K562 (cell line): ENCODE data around the gene ZSCAN21. TPM values are rescaled to one million over a fixed set of nuclear protein-coding genes. Genes with fewer than 3 reads are reported as not detected.

Source experiments
- ATAC-seq: fragments of 200-7000 bp; cut with Tn5 transposase; 3 replicates; pipeline ENCODE4 v1.9.1; 2020; ENCODE audit warnings: moderate library complexity
- BruUV-seq: library from RNA; stranded (reverse); fragments of 400-500 nt; replicated peaks from 2 replicates; lab custom pipeline; 2021; lab: Mats Ljungman, UMichigan
- CTCF ChIA-PET: fragments of 300-600 bp; formaldehyde crosslinking; extraction: SDS; loops from one replicate; lab custom pipeline; 2021; ENCODE audit warnings: low intra/inter-chr PET ratio; lab: Yijun Ruan, JAX
- POLR2A ChIA-PET: fragments of 300-600, 350-650 bp; sonication (Branson Sonifier 250); formaldehyde crosslinking; extraction: SDS; loops from one replicate; lab custom pipeline; 2021; ENCODE audit warnings: antibody characterized with exemption, inconsistent platforms; lab: Yijun Ruan, JAX
- DNase-seq, 4 experiments: peaks; one replicate each; pipeline versions ENCODE4 v3.0.0 to v3.0.0-alpha.2; 2011 to 2018; ENCODE audit warnings: low spot score in 3 of 4, mixed read lengths in 3 of 4; ENCODE audit errors: extremely low read depth in 1 of 4
- FAIRE-seq: peaks from 2 replicates; lab custom pipeline; 2011; peaks lifted over from hg19 to GRCh38; lab: Jason Lieb, UNC
- H2AFZ ChIP-seq: 2 replicates; pipeline ENCODE4 v1.6.0; 2011; ENCODE audit warnings: low read depth, low read length, control low read depth, inconsistent platforms
- H3K27ac ChIP-seq: fragments of 200-600 bp; 3 replicates; pipeline ENCODE4 v1.8.0; 2011; ENCODE audit warnings: low read depth, mild to moderate bottlenecking, control low read depth, inconsistent platforms, low read length, moderate library complexity, mixed read lengths; ENCODE audit errors: extremely low read depth
- H3K27me3 ChIP-seq, 2 experiments: fragments of 300-600 bp in 1 of 2; 2 replicates in 1 of 2; 3 replicates in 1 of 2; pipeline versions ENCODE4 v1.6.0 to v1.8.0; 2011; ENCODE audit warnings: inconsistent platforms in 2 of 2, low read length in 2 of 2, mild to moderate bottlenecking in 1 of 2, mixed read lengths in 1 of 2, moderate library complexity in 1 of 2; ENCODE audit not compliant: control insufficient read depth in 2 of 2, insufficient read depth in 2 of 2
- H3K36me3 ChIP-seq: fragments of 300-600 bp; 3 replicates; pipeline ENCODE4 v1.8.0; 2011; ENCODE audit warnings: mild to moderate bottlenecking, low read length, inconsistent platforms; ENCODE audit not compliant: control insufficient read depth, insufficient read depth
- H3K4me1 ChIP-seq, 2 experiments: fragments of 200-600 bp in 1 of 2; replicated peaks in 1 of 2; 2 replicates in 1 of 2; 3 replicates in 1 of 2; pipeline versions ENCODE4 v1.5.1 to v1.8.0; 2011; ENCODE audit warnings: inconsistent platforms in 2 of 2, low read length in 2 of 2, mild to moderate bottlenecking in 1 of 2, mixed read lengths in 1 of 2, moderate library complexity in 1 of 2; ENCODE audit not compliant: control insufficient read depth in 2 of 2, insufficient read depth in 2 of 2
- H3K4me2 ChIP-seq: 2 replicates; pipeline ENCODE4 v1.6.1; 2011; ENCODE audit warnings: low read length, control low read depth, inconsistent platforms, mixed read lengths; ENCODE audit not compliant: insufficient read depth
- H3K4me3 ChIP-seq: fragments of 200-600 bp; sonication (generic), shearing (Covaris generic); 2 replicates; pipeline ENCODE4 v1.5.1; 2016; ENCODE audit warnings: control low read depth, inconsistent platforms
- H3K79me2 ChIP-seq: fragments of 200-600 bp; 3 replicates; pipeline ENCODE4 v1.8.0; 2011; ENCODE audit warnings: low read length, inconsistent platforms; ENCODE audit not compliant: control insufficient read depth, insufficient read depth
- H3K9ac ChIP-seq, 2 experiments: 2 replicates each; pipeline versions ENCODE4 v1.6.0 to v1.6.1; 2011; ENCODE audit warnings: low read depth in 2 of 2, low read length in 2 of 2, control low read depth in 1 of 2, inconsistent platforms in 1 of 2, mild to moderate bottlenecking in 1 of 2, mixed read lengths in 1 of 2; ENCODE audit not compliant: insufficient read depth in 1 of 2
- H3K9me1 ChIP-seq: one replicate; pipeline ENCODE4 v1.6.0; 2011; ENCODE audit warnings: inconsistent platforms, mild to moderate bottlenecking, low read length, moderate library complexity; ENCODE audit not compliant: control insufficient read depth, insufficient read depth
- H3K9me3 ChIP-seq: replicated peaks from 2 replicates; pipeline ENCODE4 v1.5.1; 2011; ENCODE audit warnings: low read depth, low read length, inconsistent platforms; ENCODE audit not compliant: control insufficient read depth, insufficient read depth
- H4K20me1 ChIP-seq: replicated peaks from 2 replicates; pipeline ENCODE4 v1.6.1; 2011; ENCODE audit warnings: low read length, inconsistent platforms, mixed read lengths; ENCODE audit not compliant: control insufficient read depth, insufficient read depth
- COPS2 ChIP-seq: fragments of 450-650 bp; conservative IDR thresholded peaks from 2 replicates; pipeline ENCODE4 v1.6.1; 2016; ENCODE audit warnings: mild to moderate bottlenecking, moderate library complexity
- MAZ ChIP-seq, 2 experiments: fragments of 450-650 bp in 1 of 2; sonication (generic) in 1 of 2; formaldehyde crosslinking; IDR thresholded peaks in 1 of 2; conservative IDR thresholded peaks in 1 of 2; 2 replicates each; pipeline versions ENCODE4 v1.4.0 to v1.5.0; 2020; ENCODE audit warnings: mild to moderate bottlenecking in 1 of 2, missing genetic modification reagents in 1 of 2
- NRF1 ChIP-seq, 2 experiments: fragments of 450-650 bp; IDR thresholded peaks in 1 of 2; conservative IDR thresholded peaks in 1 of 2; 2 replicates each; pipeline ENCODE4 v1.6.1; 2014; ENCODE audit warnings: mild to moderate bottlenecking in 2 of 2
- TRIM24 ChIP-seq, 2 experiments: fragments of 450-650 bp; IDR thresholded peaks; 2 replicates each; pipeline ENCODE4 v1.6.1; 2016
- ZNF212 ChIP-seq: fragments of 450-650 bp; formaldehyde crosslinking; IDR thresholded peaks from 2 replicates; pipeline ENCODE4 v1.4.0; 2020; ENCODE audit warnings: mild to moderate bottlenecking
- WGBS: fragments of 100-300 bp; shearing (Covaris generic); methylation state at CpG from one replicate; pipeline ENCODE4 v1.1.6; 2016; ENCODE audit warnings: low coverage, mixed read lengths; ENCODE audit not compliant: insufficient coverage; ENCODE audit errors: missing lambda C conversion rate; 5-methylcytosine and 5-hydroxymethylcytosine counted together
- in situ Hi-C: fragments of 300-500 bp; cut with MboI; formaldehyde crosslinking; loops from 4 replicates; pipeline ENCODE4 v1.15.0; 2018; ENCODE audit warnings: inconsistent platforms, mixed read lengths
- intact Hi-C: fragments of 100-400 bp; cut with micrococcal nuclease; formaldehyde crosslinking; loops from 2 replicates; pipeline ENCODE4 v1.14.2; 2022
- polyA plus RNA-seq, 8 experiments: library from polyadenylated mRNA; depleted of rRNA in 4 of 8; stranded (reverse) in 5 of 8; unstranded in 3 of 8; fragments of >200 nt; fragmentation: Nextera tagmentation in 2 of 8; fragmentation: Illumina TruSeq in 1 of 8; extraction: Ambion mirVana in 2 of 8; extraction: Trizol in 1 of 8; gene quantifications; 2 replicates each; pipeline versions ENCODE4 v1.2.1 to v1.2.3, GENCODE V29; 2011 to 2014; ENCODE audit warnings: inconsistent platforms in 1 of 8, missing spikeins in 1 of 8
- total RNA-seq, 7 experiments: library from RNA; depleted of rRNA in 6 of 7; stranded (reverse); fragments of >200 nt in 6 of 7; fragmentation: Illumina TruSeq in 2 of 7; extraction: Trizol in 2 of 7; gene quantifications; 2 replicates each; pipeline versions ENCODE4 v1.2.1 to v1.2.3, GENCODE V29; 2011 to 2021; ENCODE audit warnings: low replicate concordance in 1 of 7
- TF ChIP-seq, protein P1 (sequence below): sonication (generic); IDR thresholded peaks from 2 replicates; pipeline ENCODE4 v1.6.1; 2016

The ZSCAN21 gene
- total and polyA plus RNA-seq, 9 of the 15 experiments (the other 6 are each of a cell fraction or from before 2014, with no cell fraction given): 5.9 to 15.5 (median 13.2) TPM

DNA sequence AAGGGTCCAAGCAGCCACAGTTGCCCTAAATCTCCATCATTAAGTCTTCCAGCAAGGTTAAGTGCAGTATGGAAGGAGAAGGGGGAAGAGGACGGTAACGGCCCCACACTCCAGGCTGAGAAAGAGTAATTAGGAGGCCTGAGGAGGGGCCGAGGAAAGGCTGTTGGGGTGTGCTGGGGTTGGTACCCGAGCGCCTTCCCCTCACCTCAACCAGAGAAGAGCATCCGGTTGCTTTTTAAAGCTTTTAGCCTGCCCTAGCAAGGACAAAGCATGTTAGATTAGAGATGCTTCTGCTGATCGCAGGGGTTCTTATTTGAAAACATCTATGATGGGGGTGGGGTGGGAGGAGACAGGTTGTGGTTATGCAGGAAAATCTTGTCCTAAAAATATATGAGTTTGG lies 9.0 kb upstream of the ZSCAN21 start:
- POLR2A ChIA-PET: interaction anchor here (1.4 kb wide), 1 partner anchor 9 kb away, joined by 6 read pairs; the partner anchor contains the start of gene ZSCAN21
- Histone ChIP-seq H3K9ac (no peak overlapping the region), H3K36me3 (peaks cover 10% of the 10 kb centered on the region; the same call in 2 of the 3 replicates), H3K9me1 (no peaks in the 10 kb centered on the region), H3K79me2 (no peaks in the 10 kb centered on the region), H3K4me3 (no peak overlapping the region), H2AFZ (no peak overlapping the region), H3K4me1 (no peaks in the 10 kb centered on the region; a peak in 1 of 5 replicates), H3K9me3 (no peaks in the 10 kb centered on the region), H4K20me1 (no peaks in the 10 kb centered on the region), H3K27me3 (no peaks in the 10 kb centered on the region), H3K27ac (no peak overlapping the region), H3K4me2 (no peak overlapping the region)
- no TSS peak for BruUV-seq
- FAIRE-seq (no peak), DNase-seq (no peak), ATAC-seq (no peak)
- 64% methylated on average over 7 of the region's 7 CpGs for WGBS
- no peak for TF ChIP-seq TRIM24 (IDR thresholded peaks at IDR 0.05)
- no peak for TF ChIP-seq MAZ (CRISPR knock-in tag; conservative IDR thresholded peaks at IDR 0.05 in 1 of 2, IDR thresholded peaks at IDR 0.05 in 1 of 2)
- TF ChIP-seq COPS2: no peak
- TF ChIP-seq NRF1 (conservative IDR thresholded peaks at IDR 0.05 in 1 of 2, IDR thresholded peaks at IDR 0.05 in 1 of 2): no peak
- TF ChIP-seq, protein P1, sequence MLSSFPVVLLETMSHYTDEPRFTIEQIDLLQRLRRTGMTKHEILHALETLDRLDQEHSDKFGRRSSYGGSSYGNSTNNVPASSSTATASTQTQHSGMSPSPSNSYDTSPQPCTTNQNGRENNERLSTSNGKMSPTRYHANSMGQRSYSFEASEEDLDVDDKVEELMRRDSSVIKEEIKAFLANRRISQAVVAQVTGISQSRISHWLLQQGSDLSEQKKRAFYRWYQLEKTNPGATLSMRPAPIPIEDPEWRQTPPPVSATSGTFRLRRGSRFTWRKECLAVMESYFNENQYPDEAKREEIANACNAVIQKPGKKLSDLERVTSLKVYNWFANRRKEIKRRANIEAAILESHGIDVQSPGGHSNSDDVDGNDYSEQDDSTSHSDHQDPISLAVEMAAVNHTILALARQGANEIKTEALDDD: no peak
- TF ChIP-seq ZNF212 (CRISPR knock-in tag): no peak
- in situ Hi-C loops: no loop called here
- intact Hi-C loops: no loop called here
- CTCF ChIA-PET: no interaction called here
